Endothelial cell of umbilical vein (primary cell): ENCODE results near the gene STOML1.

Source experiments
- EZH2 ChIP-seq: IDR thresholded peaks from 2 replicates; pipeline ENCODE4 v1.6.1; 2012; ENCODE audit warnings: borderline replicate concordance, low read depth, mild to moderate bottlenecking, moderate library complexity, low read length, inconsistent platforms; ENCODE audit not compliant: severe bottlenecking
- FOS ChIP-seq: IDR thresholded peaks from 2 replicates; pipeline ENCODE4 v1.6.1; 2011; ENCODE audit warnings: mild to moderate bottlenecking, low read length, moderate library complexity, borderline replicate concordance; ENCODE audit not compliant: insufficient read depth
- GATA2 ChIP-seq: IDR thresholded peaks from 2 replicates; pipeline ENCODE4 v1.7.0; 2011; ENCODE audit warnings: low read depth, mild to moderate bottlenecking, moderate library complexity, mixed read lengths, low read length; ENCODE audit not compliant: insufficient read length, insufficient read depth
- JUN ChIP-seq: IDR thresholded peaks from 2 replicates; pipeline ENCODE4 v1.6.1; 2011; ENCODE audit warnings: borderline replicate concordance, low read depth; ENCODE audit not compliant: insufficient read length, insufficient read depth
- POLR2A ChIP-seq: IDR thresholded peaks from 2 replicates; pipeline ENCODE4 v1.6.1; 2012; ENCODE audit warnings: low read depth, mild to moderate bottlenecking, control low read depth, low read length
- POLR2AphosphoS5 ChIP-seq: IDR thresholded peaks from 2 replicates; pipeline ENCODE4 v1.6.1; 2012; ENCODE audit warnings: low read depth, mild to moderate bottlenecking, control low read depth, low read length, moderate library complexity; ENCODE audit not compliant: insufficient read depth
- TF ChIP-seq, protein P1 (sequence below), 2 donors: IDR thresholded peaks; 1 replicate in 1 of 2; 2 replicates in 1 of 2; pipeline ENCODE4 v1.5.1; 2011; ENCODE audit warnings: low read length in 2 of 2, mild to moderate bottlenecking in 2 of 2, moderate library complexity in 2 of 2, control low read depth in 1 of 2, inconsistent platforms in 1 of 2, low read depth in 1 of 2; ENCODE audit not compliant: insufficient read depth in 1 of 2; ENCODE audit errors: extremely low read depth in 1 of 2
- TF ChIP-seq, protein P2 (sequence below): IDR thresholded peaks from 2 replicates; pipeline ENCODE4 v1.6.1; 2011; ENCODE audit not compliant: insufficient read depth, insufficient read length

DNA sequence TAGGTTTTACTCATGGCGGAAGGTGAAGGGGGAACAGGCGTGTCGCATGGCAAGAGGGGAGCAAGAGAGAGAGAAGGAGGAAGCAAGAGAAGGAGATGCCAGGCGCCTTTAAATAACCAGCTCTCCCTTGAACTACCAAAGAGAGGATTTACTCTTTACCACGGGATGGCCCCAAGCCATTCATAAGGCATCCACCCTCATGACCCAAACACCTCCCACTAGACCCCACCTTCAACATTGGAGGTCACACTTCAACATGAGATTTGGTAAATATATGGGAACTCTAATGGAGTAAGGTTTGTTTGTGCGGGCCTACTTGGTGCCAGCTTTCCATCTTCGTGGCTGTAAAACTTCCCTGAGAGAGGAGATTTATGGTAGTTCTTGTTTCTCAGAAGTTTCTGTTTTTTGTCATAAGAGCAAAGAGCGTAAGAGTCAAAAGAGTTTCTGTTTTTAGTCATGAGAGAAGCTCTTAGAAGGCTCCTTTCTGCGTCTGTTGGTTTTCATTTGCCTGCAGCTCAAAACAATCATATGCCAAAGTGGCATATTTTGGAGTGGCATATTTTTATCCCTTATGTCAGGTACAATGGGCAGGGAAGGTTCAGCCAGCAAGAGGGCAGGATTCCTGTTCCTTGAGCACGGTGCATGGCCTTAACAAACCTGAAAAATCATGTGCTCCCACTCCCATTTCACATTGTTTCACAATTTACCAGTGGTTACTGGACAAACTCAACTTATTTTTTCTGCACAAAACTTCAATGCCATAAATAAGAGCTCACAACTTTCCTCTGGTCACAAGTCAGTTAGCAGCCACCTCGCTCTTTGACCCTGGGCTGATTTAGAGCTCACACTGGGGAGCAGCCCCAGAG lies 14.9 kb upstream of the STOML1 start:
- TF ChIP-seq, protein P1, sequence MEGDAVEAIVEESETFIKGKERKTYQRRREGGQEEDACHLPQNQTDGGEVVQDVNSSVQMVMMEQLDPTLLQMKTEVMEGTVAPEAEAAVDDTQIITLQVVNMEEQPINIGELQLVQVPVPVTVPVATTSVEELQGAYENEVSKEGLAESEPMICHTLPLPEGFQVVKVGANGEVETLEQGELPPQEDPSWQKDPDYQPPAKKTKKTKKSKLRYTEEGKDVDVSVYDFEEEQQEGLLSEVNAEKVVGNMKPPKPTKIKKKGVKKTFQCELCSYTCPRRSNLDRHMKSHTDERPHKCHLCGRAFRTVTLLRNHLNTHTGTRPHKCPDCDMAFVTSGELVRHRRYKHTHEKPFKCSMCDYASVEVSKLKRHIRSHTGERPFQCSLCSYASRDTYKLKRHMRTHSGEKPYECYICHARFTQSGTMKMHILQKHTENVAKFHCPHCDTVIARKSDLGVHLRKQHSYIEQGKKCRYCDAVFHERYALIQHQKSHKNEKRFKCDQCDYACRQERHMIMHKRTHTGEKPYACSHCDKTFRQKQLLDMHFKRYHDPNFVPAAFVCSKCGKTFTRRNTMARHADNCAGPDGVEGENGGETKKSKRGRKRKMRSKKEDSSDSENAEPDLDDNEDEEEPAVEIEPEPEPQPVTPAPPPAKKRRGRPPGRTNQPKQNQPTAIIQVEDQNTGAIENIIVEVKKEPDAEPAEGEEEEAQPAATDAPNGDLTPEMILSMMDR (IDR thresholded peaks at IDR 0.05; ENCODE audit: extremely low read depth in 1 of 2, insufficient read depth in 1 of 2, low read depth in 1 of 2, low read length in 2 of 2), result no peak
- no peak for TF ChIP-seq FOS
- TF ChIP-seq GATA2, result no peak
- no peak for TF ChIP-seq POLR2A
- TF ChIP-seq EZH2, result no peak
- no peak for TF ChIP-seq POLR2AphosphoS5
- no peak for TF ChIP-seq JUN
- TF ChIP-seq, protein P2, sequence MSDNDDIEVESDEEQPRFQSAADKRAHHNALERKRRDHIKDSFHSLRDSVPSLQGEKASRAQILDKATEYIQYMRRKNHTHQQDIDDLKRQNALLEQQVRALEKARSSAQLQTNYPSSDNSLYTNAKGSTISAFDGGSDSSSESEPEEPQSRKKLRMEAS, result no peak
